Fibroblast of lung (primary cell): ENCODE measurements around the gene MMP15.

Experiments
- CTCF ChIP-seq, 2 donors: IDR thresholded peaks in 1 of 2; conservative IDR thresholded peaks in 1 of 2; 1 replicate in 1 of 2; 2 replicates in 1 of 2; pipeline ENCODE4 v1.5.1; 2011 to 2012; ENCODE audit warnings: low read length in 2 of 2, control low read depth in 1 of 2, inconsistent platforms in 1 of 2, low read depth in 1 of 2, mild to moderate bottlenecking in 1 of 2
- EZH2 ChIP-seq: IDR thresholded peaks from 2 replicates; pipeline ENCODE4 v1.5.1; 2012; ENCODE audit warnings: low read length, control low read depth, mild to moderate bottlenecking; ENCODE audit errors: missing control alignments

- TF ChIP-seq CTCF (conservative IDR thresholded peaks at IDR 0.05 in 1 of 2, IDR thresholded peaks at IDR 0.05 in 1 of 2; ENCODE audit: low read depth in 1 of 2, low read length in 2 of 2): no peak
- TF ChIP-seq EZH2: peak; percentile 84
Observed at GRCh38 chr16:57985204-57986181, 40.1 kb upstream of the MMP15 start.
